Measurements from ENCODE around the gene COIL.
"Not testable (repeated sequence)": the region's sequence is repeated elsewhere in the genome, so short reads cannot be mapped to it uniquely, and the experiment has no call there.

COIL gene

GRCh38 chr17:56949595-56949994 is 11.3 kb downstream of the COIL start:
- ChIA-PET POLR2A (interaction anchor here (0.6 kb wide), 1 partner anchor 29 kb away, joined by 3 read pairs; no protein-coding TSS in a partner anchor), CTCF (interaction anchor here (0.7 to 1.7 kb wide), 4 partner anchors 10 to 73 kb away, joined by 3 to 6 read pairs (median 4); partner anchors contain the start of gene COIL)
- no peak for DNase-seq (ENCODE audit: extremely low spot score)
- TF ChIP-seq CTCF (IDR thresholded peaks at IDR 0.05; ENCODE audit: control extremely low read depth, extremely low read depth, low read depth, missing control alignments), result no peak

GRCh38 chr17:56948491-56948890 is 12.4 kb downstream of the COIL start:
- TF ChIP-seq CTCF (IDR thresholded peaks at IDR 0.05; ENCODE audit: control extremely low read depth, extremely low read depth, low read depth, missing control alignments), result no peak
- DNase-seq (ENCODE audit: extremely low spot score), result no peak
- ChIA-PET POLR2A (no interaction called here), CTCF (interaction anchor here (0.5 to 1.7 kb wide), 4 partner anchors 9 to 169 kb away, joined by 3 to 6 read pairs (median 4); partner anchors contain the start of gene COIL)

GRCh38 chr17:56947741-56948140 is 13.1 kb downstream of the COIL start:
- CTCF ChIA-PET, result no interaction called here
- DNase-seq (ENCODE audit: extremely low spot score), result no peak
- no peak for TF ChIP-seq CTCF (IDR thresholded peaks at IDR 0.05; ENCODE audit: control extremely low read depth, extremely low read depth, low read depth, missing control alignments)
- POLR2A ChIA-PET, result no interaction called here

GRCh38 chr17:56945938-56946505 is 14.8 kb downstream of the COIL start:
- no peak for DNase-seq (ENCODE audit: extremely low spot score)
- ChIA-PET POLR2A (no interaction called here), CTCF (interaction anchor here (1.6 to 7.6 kb wide), 3 partner anchors 9 to 127 kb away, joined by 3 to 144 read pairs (median 9); partner anchors contain the start of gene TRIM25)
- no peak for TF ChIP-seq CTCF (IDR thresholded peaks at IDR 0.05; ENCODE audit: control extremely low read depth, extremely low read depth, low read depth, missing control alignments)

- CTCF ChIA-PET, result interaction anchor here (1.7 to 7.6 kb wide), 3 partner anchors 11 to 124 kb away, joined by 7 to 144 read pairs (median 9); partner anchors contain the start of gene COIL
- POLR2A ChIA-PET, result no interaction called here
- DNase-seq (ENCODE audit: extremely low spot score), result no peak
- no peak for TF ChIP-seq CTCF (IDR thresholded peaks at IDR 0.05; ENCODE audit: control extremely low read depth, extremely low read depth, low read depth, missing control alignments)
Measured at GRCh38 chr17:56943505-56944125, 17.2 kb downstream of the COIL start.

GRCh38 chr17:56939869-56940484 is 20.9 kb downstream of the COIL start:
- CTCF ChIA-PET, result interaction anchor here (0.6 to 7.6 kb wide), 27 partner anchors 9 to 121 kb away, joined by 3 to 144 read pairs (median 3); partner anchors contain the start of genes C17orf67, DGKE, SCPEP1 and TRIM25
- POLR2A ChIA-PET, result no interaction called here
- peak; percentile 59 for TF ChIP-seq CTCF (IDR thresholded peaks at IDR 0.05; ENCODE audit: control extremely low read depth, extremely low read depth, low read depth, missing control alignments)
- DNase-seq (ENCODE audit: extremely low spot score), result peak; percentile 70

- POLR2A ChIA-PET, result interaction anchor here (0.9 kb wide), 1 partner anchor 24 kb away, joined by 4 read pairs; the partner anchor contains the start of gene TRIM25
- DNase-seq (ENCODE audit: extremely low spot score), result not testable (repeated sequence)
- CTCF ChIA-PET, result interaction anchor here (0.8 kb wide), 1 partner anchor 119 kb away, joined by 6 read pairs; no protein-coding TSS in a partner anchor
Measured at GRCh38 chr17:56938206-56938605, 22.6 kb downstream of the COIL start.
